AG20443 (cell line): ENCODE measurements around the gene GCN1.

Source experiments
- DNase-seq: peaks from one replicate; pipeline ENCODE4 v3.0.0; 2012; ENCODE audit warnings: low spot score, mixed read lengths

The GCN1 gene

DNA sequence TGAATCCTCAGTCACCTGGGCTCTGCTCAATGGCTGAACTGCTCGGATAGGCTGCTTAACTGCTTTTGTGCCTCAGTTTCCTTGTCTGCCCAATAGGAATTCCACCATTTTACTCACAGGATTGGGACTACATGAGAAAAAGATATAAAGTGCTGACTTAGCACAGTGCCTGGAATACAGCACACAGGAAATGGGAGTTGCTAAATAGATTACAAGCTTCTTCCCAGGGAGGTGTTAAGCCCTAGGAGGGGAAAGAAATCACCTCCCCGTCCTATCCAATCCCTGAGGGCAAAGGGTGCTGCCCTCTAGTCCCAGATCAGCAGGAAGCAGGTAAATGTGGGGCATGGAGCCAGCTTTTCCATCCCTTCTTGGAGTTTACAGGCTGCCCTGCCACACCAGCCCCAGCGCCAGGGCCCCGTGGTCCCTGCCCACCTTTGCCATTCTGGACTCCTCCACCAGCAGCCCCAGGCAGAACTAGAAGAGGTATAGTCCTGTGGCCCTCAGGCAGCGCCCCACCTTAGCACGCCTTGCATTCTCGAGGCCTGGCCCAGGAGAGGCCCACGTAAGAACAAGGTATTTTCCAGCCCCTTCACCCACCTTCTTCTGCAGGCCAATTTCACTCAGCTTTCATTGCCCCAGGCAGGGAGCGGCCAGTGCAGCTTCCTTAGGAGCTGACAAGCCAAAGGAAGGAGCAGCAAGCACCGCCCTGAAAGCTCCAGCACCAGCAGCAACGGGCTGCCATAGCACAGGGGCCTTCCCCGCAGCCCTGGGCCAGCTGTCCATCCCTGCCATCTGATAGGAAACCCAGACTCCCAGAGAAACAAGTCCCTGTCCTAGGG, 35.2 kb upstream of the GCN1 start:
- peak; percentile 45 for DNase-seq

DNA sequence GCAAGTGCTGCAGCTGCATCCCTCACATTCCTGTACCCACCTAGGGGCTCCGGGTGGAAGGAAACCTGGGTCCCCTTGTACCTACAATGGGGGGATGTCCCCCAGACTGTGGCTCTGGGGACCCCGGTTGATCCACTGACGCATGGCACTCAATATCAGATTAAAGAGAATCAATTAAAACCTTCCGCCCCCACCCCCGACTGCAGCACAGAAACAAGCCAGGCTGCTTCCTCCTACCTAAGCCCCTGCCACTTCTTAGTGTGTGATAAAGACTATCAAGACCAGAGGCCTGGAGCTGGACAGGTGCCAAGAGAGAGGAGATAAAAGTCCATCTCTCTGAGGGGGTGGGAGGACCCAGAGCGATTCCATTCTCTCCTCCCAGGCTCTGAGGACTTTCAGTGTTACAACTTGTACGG, 34.6 kb upstream of the GCN1 start:
- DNase-seq, result no peak

DNA sequence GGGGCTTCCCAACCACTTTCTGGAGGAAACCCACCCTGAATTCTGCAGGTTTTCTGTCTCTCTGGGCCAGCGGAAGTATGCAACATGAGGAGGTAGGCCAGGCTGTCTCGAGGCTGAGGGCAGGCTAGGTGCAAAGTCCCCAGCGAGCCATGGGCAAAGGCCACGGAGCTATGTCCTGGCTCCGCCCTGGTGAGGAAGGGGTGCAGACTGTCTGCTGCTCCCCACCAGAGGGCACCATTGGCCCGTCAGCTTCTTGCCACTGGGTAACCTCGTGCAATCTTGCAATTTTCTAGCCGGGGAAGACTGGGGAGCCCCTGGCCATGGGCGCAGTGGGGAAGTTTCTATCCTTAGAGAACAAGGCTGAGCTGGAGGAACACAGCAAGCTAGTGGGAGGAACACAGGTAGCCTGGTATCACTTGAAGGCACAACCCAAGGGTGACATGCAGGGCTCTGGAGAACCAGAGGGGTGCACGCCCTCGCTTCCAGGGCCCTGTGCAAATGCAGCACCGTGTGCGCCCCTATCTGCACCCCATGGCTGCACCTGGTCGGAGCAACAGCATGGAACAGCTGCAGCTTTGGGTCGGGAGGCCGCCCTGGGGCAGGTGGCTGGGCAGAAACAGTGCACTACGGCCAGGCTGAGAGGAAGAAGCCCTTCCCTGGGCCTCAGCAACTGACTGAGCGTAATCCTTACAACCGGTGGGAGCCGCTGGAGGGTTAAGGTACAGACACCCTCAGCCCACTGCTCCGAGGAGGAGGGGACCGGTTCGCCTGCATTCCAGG, 34.0 kb upstream of the GCN1 start:
- peak; percentile 88 for DNase-seq

DNA sequence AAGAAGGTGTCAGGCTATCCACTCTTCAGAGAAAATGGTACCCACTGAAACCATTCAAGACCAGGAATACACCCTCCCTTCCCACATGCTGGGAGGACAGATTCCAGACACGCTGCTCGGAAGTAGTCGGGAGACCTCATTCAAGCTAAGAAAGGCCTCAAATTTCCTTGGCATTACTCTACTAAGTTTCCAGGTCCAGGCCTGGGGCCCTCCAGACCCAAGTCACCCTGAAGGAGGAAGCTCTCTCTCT, 33.5 kb upstream of the GCN1 start:
- DNase-seq, result no peak

DNA sequence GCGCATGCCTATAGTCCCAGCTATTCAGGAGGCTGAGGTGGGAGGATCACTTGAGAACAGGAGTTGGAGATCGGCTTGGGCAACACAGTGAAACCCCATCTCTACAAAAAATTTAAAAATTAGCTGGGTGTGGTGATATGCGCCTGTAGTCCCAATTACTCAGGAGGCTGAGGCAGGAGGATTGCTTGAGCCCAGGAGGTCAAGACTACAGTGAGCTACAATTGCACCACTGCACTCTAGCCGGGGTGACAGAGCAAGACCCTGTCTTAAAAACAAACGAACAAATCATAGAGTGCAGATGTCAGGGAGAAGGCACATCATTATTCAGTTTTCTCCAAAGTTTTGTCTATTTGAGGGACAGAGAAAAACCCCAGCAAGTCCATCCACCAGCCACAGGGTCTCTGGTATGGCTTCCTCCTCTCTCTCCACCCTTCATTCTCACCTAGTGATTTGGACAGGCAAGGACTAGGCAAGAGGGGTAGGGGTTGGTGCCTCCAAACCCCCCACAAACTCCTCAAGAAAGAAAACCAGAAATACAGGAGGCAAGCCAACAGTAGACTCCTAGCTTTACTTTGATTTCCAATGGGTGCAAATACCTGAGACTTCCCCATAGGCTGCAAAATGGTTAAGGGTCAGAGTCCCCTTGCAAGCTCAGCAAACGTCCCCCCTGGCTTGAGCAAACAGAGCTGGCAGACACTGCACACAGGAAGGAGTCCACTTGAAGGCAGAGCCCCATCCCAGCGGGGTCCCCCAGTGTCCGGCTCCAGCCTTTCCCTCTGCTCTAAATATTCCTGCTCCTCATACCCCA, 32.9 kb upstream of the GCN1 start:
- DNase-seq, result no peak

DNA sequence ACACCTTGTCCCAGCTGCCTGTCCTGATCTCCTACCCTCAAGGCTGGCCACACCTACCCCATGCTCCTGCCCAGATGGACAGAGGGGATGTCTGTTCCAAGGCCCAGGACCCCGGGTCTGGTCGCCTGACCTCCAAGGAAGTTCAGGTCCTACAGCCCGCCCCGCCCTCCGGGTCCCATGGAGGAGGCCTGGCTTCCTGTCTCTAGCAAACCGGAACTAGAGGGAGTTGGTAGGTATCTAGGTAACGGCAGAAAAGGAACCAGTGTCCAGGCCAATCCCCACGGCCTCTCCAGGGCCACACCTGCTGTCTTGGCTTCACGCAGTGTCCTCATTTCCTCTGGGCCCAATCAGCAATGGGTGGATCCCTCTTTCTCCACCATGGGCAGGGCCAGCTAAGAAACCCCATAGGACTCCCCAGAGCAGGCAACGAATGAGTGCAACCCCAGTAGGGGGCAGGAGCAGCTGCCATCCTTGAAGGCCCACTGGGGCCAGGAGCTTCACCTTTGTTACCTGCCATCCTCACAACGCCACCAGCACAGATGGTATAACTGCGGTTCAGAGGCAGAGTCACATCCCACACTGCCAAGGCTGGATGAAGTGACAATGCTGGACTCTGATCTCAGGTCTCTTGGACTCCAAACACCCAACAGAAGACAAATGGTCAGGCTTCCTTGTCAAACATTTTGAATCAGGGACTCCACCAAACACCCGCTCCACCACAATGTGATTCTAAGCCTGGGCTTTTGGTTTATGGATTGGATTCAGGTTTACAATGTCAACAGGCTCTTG, 31.5 kb upstream of the GCN1 start:
- DNase-seq, result no peak

DNA sequence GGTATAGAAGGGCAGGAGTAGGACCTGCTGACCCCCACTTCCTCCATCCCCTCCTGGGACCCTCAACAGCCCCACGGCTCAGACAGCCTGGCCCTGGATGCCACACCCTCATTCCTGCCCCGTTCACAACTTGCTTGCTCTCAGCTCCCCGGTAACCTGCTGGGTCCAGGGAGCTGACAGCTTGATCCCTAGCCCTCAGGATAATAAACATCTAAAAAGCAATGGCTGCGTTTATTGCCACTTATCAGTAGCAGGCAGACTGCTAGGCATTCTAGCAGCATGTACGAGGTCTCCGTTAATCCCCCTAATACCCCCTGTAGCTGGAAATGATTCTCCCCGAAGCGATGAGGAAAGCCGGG, 30.7 kb upstream of the GCN1 start:
- no peak for DNase-seq

DNA sequence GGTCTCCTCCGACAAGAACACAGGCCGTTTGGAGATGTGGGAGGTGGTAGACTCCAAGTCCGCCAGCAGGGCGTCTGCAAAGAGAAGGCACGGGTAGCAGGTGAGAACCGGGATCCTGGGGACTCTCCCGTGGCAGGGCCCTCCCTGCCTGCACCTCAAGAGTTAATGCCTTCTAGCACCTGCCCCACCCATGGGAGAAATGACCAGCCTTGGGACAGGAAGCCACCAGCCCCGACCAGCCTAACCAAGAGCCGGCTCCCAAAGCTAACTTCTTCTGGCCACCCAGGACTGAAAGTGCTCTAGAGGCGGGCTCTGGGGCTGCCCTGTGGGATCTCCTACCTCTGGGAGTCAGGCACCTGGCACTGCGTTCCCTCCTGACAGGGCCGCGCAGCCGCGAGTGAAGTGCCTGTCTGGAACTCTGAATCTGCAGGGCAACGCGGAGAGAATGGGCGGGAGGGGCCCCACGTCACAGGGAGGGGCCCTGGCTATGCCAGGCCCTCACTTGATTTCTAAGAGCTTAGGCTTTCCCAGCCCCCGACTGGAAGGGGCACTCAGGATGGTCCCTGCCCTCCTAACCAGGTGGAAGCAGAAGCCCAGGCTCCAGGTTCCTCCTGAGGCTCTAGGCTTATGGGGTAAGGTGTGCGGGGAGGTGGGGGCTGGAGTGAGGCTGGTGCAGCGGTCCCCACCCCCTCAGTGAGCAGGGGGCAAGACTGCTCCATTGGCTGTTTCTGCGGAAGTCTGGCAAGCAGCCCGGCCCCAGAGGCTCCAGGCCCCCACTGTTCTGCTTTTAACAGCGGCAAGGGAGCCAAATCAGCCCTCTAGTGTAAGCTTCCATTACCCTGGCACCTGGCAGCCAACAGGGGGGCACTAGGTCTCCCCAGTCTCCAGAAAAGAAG, 30.0 kb upstream of the GCN1 start:
- DNase-seq, result peak; percentile 75

DNA sequence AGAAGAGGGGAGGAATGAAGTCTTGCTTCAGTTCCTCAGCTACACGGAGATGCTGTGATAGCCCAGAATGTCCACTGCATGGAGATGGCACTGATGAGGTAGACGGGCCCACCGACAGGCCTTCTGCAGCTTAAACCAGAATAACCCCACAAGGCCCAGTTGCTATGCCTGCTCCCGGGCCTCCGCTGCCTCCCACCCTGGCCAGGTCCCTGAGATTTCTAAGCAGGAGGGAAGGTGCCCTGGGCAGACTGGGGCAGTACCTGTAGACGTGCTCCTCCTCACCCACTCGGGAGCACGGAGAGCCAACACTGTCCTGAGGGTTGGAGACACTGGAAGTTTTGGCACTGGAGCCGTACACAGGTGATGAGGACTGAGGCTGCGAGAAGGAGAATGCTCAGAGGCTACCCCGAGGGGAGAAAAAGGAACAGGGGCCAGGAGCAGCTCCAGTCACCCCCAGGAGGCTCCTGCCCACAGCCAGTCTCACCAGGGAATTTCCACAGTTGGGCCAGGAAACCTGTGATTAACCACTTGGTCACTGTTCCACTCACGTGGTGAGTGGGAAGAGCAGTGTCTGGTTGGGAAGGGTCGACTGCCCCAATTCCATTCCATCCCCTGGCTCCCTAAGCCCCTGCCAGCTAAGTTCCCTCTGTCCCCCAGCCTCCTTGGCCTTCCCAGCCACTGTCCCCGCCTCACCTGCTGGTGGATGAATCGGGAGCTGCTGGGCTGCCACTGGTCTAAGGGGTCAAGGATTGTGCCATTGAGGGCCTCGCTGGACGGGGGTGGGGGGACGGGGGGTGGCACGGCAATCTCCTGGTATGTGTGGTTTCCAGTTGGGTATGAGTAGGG, 29.2 kb upstream of the GCN1 start:
- DNase-seq, result no peak

DNA sequence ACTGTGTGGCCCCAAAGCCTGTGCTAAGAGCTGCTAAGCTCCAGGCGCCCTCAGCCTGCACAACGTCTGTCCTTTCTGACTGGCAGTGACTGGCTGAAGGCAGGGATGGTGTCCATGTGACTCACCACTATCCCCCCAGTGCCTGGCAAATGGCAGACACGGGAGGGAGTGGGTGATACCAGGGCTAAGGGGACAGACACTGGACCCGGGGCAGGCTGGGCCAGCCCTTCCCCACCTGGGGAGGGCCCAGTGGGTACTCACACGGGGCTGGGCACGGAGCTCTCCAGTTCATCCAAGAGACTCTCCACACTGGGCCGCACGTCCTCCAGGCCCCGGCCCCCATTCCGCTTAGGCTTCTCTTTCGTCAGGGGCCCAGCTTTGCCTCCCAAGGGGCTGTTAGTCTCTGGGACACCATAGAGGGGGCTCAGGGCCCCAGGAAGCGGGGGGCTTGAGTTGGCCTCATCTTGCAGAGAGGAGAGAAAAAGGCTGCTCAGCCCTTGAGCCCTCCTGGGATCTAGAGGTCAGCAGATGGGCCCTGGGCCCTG, 27.8 kb upstream of the GCN1 start:
- no peak for DNase-seq

DNA sequence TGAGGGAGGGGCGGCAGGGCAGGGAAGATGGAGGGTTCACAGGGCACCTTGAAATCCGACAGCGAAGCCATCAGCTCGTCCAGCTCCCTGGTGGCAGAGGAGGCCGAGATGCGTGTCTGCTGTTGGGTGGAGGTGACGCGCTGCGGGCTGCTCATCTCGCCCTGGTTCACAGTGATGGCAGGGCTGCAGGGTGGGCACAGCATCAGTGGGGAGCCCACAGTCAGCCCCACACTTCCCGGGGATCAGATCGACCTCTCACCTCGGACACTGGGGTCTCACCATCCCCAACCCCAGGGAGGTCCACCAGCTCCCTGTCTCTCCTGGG, 27.0 kb upstream of the GCN1 start:
- DNase-seq, result no peak

DNA sequence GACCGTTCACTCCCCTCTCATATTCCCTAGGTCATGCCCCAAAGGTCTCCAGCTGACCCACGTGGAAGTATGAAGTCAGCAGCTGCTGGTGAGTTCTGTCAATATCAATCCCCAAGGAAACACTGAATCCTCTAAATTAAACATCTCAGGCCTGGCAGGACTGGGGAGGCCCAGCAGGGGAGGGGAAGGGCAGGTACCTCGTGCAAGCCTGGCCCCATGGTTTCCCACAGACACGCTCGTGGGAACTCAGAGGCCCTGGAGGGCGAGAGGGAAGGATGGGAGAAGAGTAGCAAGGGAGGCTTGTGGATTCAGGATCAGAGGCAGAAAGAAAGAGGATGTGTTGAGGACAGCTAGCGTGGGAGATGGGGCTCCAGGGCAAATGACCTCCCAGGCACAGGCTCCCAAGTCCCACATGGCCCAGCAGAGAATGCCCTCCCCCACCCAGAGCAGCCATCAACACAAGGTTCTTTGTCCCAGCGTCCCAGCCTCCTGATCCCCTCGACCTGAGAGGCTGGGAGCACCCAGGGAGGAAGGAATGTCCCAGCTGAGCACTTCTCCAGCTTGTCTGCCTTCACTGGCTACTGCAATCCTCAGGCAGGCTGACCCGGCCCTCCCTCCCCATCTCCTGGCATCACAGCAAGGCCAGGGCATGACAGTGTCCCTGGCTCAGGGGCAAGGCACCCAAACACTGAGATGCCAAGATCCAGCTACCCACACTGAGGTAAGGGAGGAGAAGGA, 26.5 kb upstream of the GCN1 start:
- no peak for DNase-seq

DNA sequence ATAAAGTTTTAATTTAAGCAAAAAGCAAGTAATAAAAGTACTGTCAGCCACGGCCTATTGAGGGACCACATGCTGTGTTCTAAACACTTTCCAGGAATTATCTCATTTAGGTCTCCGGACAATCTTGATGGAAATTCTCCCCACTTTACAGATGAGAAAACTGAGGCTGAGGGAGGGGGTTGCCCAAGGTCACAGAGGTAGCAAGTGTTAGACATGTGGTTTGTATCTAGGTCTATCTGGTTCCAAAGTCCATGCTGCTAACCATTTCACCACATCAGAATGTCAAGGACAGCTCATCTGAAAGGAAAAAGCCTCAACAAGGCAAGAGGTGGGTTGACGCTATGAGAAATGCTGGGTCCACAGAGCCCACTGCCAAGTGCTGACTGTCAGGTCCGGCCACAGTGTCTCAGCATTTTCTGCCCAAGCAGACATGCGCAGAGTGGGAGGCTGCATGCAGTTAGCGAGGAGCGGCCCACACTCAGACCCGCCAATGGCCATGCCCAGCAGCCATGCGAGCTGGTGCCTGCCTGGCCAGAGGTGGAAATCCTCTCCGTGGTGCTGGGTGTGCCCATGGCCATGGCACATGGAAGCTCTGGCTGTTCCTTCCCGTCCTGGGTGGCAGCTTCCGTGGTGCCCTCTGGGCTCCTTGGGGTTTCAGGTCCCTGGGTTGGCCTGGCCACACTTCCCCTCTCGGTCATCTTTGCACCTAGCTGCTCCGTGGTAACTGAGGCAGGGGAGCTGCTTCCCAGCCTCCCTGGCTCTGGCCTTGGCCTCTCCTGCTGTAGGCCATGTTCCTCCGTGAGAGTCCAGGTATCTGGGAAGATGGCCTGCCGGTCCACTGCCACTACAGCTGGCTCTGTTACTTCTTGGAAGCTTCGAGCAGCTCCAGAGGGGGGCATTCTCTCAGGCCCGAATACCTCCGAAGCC, 24.4 kb upstream of the GCN1 start:
- DNase-seq, result no peak

DNA sequence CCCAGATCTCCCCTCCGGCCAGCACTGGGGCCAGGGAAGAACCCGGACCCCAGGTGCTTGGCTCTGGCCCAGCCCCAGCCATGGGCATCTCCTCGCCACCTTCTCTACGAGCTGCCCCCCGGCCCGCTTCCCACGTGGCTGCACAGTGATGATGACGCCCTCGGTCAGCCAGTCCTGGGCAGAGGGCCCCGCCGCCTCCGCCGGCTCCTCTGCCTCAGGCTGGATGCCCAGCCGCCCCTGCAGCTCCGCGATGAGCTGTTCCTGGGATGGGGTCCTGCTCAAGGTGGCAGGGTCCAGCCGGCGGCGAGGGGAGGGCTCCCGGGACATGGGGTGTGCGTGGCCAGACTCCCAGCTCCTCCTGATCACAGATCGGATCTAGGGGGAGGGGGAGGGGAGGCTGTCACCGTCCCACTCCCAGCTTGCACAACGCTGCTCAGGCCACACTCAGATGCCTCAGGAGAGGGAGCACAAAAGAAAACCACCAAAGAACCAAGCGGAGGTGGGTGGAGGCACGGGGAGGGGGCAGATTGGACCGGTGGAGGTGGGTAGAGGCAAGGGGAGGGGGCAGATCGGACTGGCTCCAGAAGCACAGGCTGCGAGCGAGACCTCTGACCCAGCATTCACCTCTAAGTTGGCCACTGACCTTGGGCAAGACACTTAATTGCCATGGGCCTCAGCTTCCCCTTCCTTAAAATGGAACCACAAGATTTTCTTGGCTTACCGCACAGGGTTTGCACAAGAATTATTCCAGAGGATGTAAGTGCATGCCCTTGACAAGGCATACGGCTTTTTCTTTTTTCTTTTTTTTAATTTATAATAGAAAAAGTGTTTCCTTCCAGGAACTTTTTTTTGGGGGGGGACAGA, 22.5 kb upstream of the GCN1 start:
- no peak for DNase-seq

DNA sequence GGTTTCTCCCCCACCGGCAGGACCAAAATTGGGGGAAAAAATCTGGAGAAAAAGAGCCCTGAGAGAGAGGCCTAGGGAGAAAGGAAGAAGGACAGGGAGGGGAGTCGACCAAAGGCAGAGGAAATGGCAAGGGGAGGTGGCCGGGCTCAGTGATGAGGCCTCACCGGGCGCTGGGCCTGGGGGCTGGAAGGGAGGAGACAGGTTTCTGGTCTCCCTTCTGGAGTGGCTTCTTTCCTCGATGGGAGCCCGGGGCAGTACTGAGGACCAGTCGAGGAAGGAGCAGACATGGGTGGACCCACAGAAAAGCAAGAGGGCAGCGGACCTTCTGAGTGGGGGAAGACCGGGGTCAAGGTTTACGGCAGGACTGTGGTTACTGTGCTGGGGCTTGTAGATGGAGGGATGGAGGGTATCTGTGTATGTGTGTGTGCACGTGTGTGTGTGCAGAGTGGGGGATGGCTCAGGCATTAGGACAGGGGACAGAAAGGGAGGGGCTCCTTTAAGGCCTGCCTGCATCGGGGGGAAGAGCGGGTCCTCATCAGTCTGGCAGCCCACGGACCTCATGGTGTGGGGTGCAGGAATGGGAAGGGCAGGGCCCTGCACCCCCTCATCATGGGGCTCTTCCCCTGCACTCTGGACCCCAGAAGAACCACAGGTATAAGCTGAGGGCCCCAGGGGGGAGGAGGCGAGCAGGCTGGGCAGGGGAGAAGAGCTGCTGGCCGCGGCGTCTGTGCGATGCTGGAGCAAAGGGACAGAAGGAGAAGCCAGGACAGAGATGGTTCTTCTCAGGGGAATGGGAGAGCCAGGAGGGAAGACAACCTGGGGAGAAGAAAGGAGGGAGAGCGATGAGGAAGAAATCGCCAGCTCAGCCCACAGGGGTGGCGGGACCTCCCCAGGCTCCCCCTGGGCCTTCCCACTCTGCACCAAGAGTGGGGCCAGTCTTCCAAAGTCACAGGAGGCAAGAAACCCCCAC, 21.5 kb upstream of the GCN1 start:
- DNase-seq, result no peak

DNA sequence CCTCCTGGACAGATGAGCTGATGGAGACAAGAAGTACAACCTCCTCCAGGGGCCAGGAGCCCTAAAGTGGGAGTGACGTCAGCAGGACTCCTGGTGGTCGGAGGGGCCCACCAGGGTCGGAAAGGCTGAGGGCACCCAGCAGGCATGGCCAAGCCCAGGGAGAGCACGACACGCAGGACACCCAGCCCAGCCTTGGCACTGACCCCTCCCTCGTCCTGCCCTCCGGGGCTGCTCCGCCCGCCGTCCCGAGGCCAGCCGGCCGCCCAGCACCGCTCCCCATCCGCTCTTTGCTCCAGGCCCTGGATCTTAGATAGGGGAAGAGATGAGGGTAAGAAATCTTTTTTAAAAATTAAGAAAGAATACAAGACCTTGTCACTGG, 20.8 kb upstream of the GCN1 start:
- DNase-seq, result no peak
